Measurements from ENCODE around the gene GPS1. TPM values are rescaled to one million over a fixed set of nuclear protein-coding genes. Genes with fewer than 3 reads are reported as not detected.

GPS1 gene
- total and polyA plus RNA-seq, 2 of the 4 experiments (the other 2 are of a cell fraction), result 157 to 181 TPM

DNA sequence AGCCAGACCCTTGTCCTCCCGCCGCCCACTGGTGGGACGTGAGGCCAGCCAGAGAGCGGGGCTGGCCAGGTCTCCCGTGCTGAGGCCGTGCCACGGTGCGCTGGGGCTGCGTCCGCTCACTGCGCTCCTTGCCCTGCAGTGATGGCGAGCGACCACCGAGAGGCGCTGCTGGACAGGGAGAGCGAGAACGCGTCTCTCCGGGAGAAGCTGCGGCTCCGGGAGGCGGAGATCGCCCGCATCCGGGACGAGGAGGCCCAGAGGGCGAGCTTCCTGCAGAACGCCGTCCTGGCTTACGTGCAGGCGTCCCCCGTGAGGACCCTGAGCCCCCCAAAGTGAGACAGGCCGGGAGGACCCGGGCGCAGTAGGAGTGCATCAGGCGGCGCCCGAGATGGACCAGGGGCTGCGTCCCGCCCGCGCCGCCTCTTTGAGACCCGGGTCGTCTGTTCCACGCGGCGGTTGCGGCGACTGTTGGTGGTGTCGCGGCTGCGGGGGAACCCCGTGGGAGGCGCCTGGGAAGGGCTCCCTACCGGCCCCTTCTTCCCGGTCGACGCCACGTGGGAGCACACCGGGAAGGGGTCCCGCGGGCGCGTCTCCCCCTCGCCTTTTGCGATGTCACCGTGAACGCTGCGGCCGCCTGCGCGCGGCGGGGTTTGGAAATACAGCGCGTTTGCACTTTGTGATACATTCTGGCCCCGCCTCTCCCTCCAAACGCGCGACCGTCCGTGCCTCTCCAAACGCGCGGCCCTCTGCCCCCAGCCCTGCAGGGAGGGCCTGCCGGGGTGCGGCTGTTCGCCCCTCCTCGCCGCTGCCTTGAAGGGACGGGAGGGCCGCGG, 21.0 kb upstream of the GPS1 start:
- Histone ChIP-seq H3K9ac (ENCODE audit: low read depth, low read length) (no peak overlapping the region), H3K56ac (ENCODE audit: extremely low read depth, insufficient read depth, low read length) (no peak overlapping the region)
- intact Hi-C loops (cut with micrococcal nuclease), result loop anchor here (1.0 to 10.0 kb wide), 3 partner anchors 68 to 294 kb away; partner anchors contain the start of gene FASN

More for the DNA sequence above, 21.0 kb upstream of the GPS1 start:
- Histone ChIP-seq H3K4me3 (ENCODE audit: insufficient read depth, low read depth, low read length) (peak overlapping the region; percentile 47), H3K27ac (ENCODE audit: insufficient read depth, low read length) (no peak overlapping the region), H2AFZ (replicated peaks; ENCODE audit: low read length, poor library complexity) (peak overlapping the region; percentile 94), H2AK9ac (replicated peaks; ENCODE audit: low read depth, low read length, poor library complexity) (peak overlapping the region; percentile 89), H3K27me3 (ENCODE audit: control insufficient read depth, insufficient read depth, low read length) (no peaks in the 10 kb centered on the region), H2BK15ac (ENCODE audit: low read depth, low read length) (no peak overlapping the region), H3K18ac (ENCODE audit: low read depth, low read length) (no peak overlapping the region), H3K4me2 (ENCODE audit: low read depth, low read length) (peak overlapping the region; percentile 78), H3K23ac (ENCODE audit: low read depth, low read length) (no peak overlapping the region), H2BK20ac (ENCODE audit: low read depth, low read length) (no peak overlapping the region), H3K4ac (ENCODE audit: low read depth, low read length) (no peak overlapping the region), H4K91ac (ENCODE audit: insufficient read depth, low read depth, low read length) (no peak overlapping the region), H3K14ac (replicated peaks; ENCODE audit: low read depth, low read length) (no peak overlapping the region), H4K20me1 (ENCODE audit: insufficient read depth, low read length) (no peaks in the 10 kb centered on the region; the same call in 1 of the 2 replicates), H3K36me3 (ENCODE audit: control insufficient read depth, insufficient read depth, low read length) (peaks cover 2% of the 10 kb centered on the region), H2BK120ac (ENCODE audit: low read depth, low read length) (no peak overlapping the region), H2BK5ac (ENCODE audit: low read depth, low read length, poor library complexity, severe bottlenecking) (no peak overlapping the region), H3K9me3 (ENCODE audit: control insufficient read depth, insufficient read depth, low read length) (no peaks in the 10 kb centered on the region), H3K4me1 (ENCODE audit: control insufficient read depth, insufficient read depth, low read length) (peaks cover 4% of the 10 kb centered on the region; the same call in 1 of the 2 replicates), H4K8ac (ENCODE audit: low read depth in 2 of 2, low read length in 2 of 2) (no peak overlapping the region), H4K5ac (ENCODE audit: low read depth, low read length) (no peak overlapping the region), H3K9me1 (ENCODE audit: insufficient read depth, low read length) (no peaks in the 10 kb centered on the region), H3K79me1 (ENCODE audit: low read depth in 1 of 2, low read length in 2 of 2) (no peaks in the 10 kb centered on the region; a peak in 1 of 4 replicates), H2AK5ac (ENCODE audit: low read depth, low read length) (no peak overlapping the region)
- in situ Hi-C loops (cut with MboI; ENCODE audit: low sequenced_read_pairs) (loop anchor here (5.0 kb wide), 1 partner anchor 127 kb away; no protein-coding TSS in a partner anchor), dilution Hi-C loops (cut with HindIII; ENCODE audit: low sequenced_read_pairs, unreplicated experiment) (no loop called here)
- 3% methylated on average over 62 of the region's 94 CpGs; no CpG with 5 or more reads in 1 of the 2 experiments for WGBS, 2 experiments (ENCODE audit: extremely low coverage in 2 of 2, insufficient read length in 1 of 2)
- ChIA-PET POLR2A (ENCODE audit: unreplicated experiment) (no interaction called here), CTCF (interaction anchor here (0.7 to 1.3 kb wide), 3 partner anchors 124 to 175 kb away, joined by 3 to 4 read pairs (median 3); no protein-coding TSS in a partner anchor)
- TF ChIP-seq RAD21 (IDR thresholded peaks at IDR 0.05; ENCODE audit: low read length), result peak; percentile 94
- TF ChIP-seq CTCF (conservative IDR thresholded peaks at IDR 0.05; ENCODE audit: low read depth, low read length), result peak; percentile 93
- no peak for TF ChIP-seq CEBPB (IDR thresholded peaks at IDR 0.05; ENCODE audit: low read depth, low read length)
- TF ChIP-seq MXI1 (IDR thresholded peaks at IDR 0.05; ENCODE audit: borderline replicate concordance, low read depth, low read length), result peak; percentile 17; the same call in 1 of the 2 replicates
- no peak for TF ChIP-seq POLR2A (IDR thresholded peaks at IDR 0.05; ENCODE audit: low read depth, low read length)
- TF ChIP-seq SMC3 (IDR thresholded peaks at IDR 0.05; ENCODE audit: low read depth, low read length), result peak; percentile 81
- peak; percentile 89 for ATAC-seq (ENCODE audit: low read depth)
- no TSS peak for BruUV-seq (replicated peaks)
- DNase-seq, result peak; percentile 79

Measured in IMR-90 (cell line).